Measurements from ENCODE around the gene HAPSTR1.

HAPSTR1 gene

GRCh38 chr16:9095656-9096397 is 4.4 kb downstream of the HAPSTR1 start:
- no peak for DNase-seq (ENCODE audit: insufficient read length, low spot score)
- FAIRE-seq, result no peak

GRCh38 chr16:9096416-9096952 is 5.0 kb downstream of the HAPSTR1 start:
- FAIRE-seq (peak; percentile 35), DNase-seq (ENCODE audit: insufficient read length, low spot score) (no peak)

- DNase-seq (ENCODE audit: insufficient read length, low spot score), result no peak
Observed at GRCh38 chr16:9097266-9098219, 6.1 kb downstream of the HAPSTR1 start.

GRCh38 chr16:9098377-9099090 is 7.1 kb downstream of the HAPSTR1 start:
- no peak for DNase-seq (ENCODE audit: insufficient read length, low spot score)
- FAIRE-seq, result no peak

More at GRCh38 chr16:9097266-9098219, 6.1 kb downstream of the HAPSTR1 start:
- no peak for FAIRE-seq

GRCh38 chr16:9099131-9099625 is 7.7 kb downstream of the HAPSTR1 start:
- FAIRE-seq, result no peak
- no peak for DNase-seq (ENCODE audit: insufficient read length, low spot score)

- FAIRE-seq (no peak), DNase-seq (ENCODE audit: insufficient read length, low spot score) (no peak)
Observed at GRCh38 chr16:9102379-9102778, 10.9 kb downstream of the HAPSTR1 start.

- FAIRE-seq, result no peak
Observed at GRCh38 chr16:9102943-9103342, 11.5 kb downstream of the HAPSTR1 start.

GRCh38 chr16:9103546-9103945 is 12.1 kb downstream of the HAPSTR1 start:
- FAIRE-seq (no peak), DNase-seq (ENCODE audit: insufficient read length, low spot score) (no peak)

More at GRCh38 chr16:9102943-9103342, 11.5 kb downstream of the HAPSTR1 start:
- DNase-seq (ENCODE audit: insufficient read length, low spot score), result no peak

- no peak for FAIRE-seq
Observed at GRCh38 chr16:9105189-9105588, 13.7 kb downstream of the HAPSTR1 start.

GRCh38 chr16:9107025-9107970 is 15.9 kb downstream of the HAPSTR1 start:
- DNase-seq (ENCODE audit: insufficient read length, low spot score), result no peak

More at GRCh38 chr16:9105189-9105588, 13.7 kb downstream of the HAPSTR1 start:
- no peak for DNase-seq (ENCODE audit: insufficient read length, low spot score)

GRCh38 chr16:9109255-9109654 is 17.8 kb downstream of the HAPSTR1 start:
- FAIRE-seq, result no peak
- DNase-seq (ENCODE audit: insufficient read length, low spot score), result no peak

More at GRCh38 chr16:9107025-9107970, 15.9 kb downstream of the HAPSTR1 start:
- no peak for FAIRE-seq

GRCh38 chr16:9112166-9112843 is 20.9 kb downstream of the HAPSTR1 start:
- DNase-seq (ENCODE audit: insufficient read length, low spot score) (no peak), FAIRE-seq (no peak)

GRCh38 chr16:9112844-9113186 is 21.4 kb downstream of the HAPSTR1 start:
- no peak for FAIRE-seq
- no peak for DNase-seq (ENCODE audit: insufficient read length, low spot score)

GRCh38 chr16:9113707-9114106 is 22.3 kb downstream of the HAPSTR1 start:
- DNase-seq (ENCODE audit: insufficient read length, low spot score), result no peak
- FAIRE-seq, result no peak

GRCh38 chr16:9114112-9114511 is 22.7 kb downstream of the HAPSTR1 start:
- FAIRE-seq, result no peak
- no peak for DNase-seq (ENCODE audit: insufficient read length, low spot score)

GRCh38 chr16:9114842-9115241 is 23.4 kb downstream of the HAPSTR1 start:
- no peak for FAIRE-seq
- no peak for DNase-seq (ENCODE audit: insufficient read length, low spot score)

GRCh38 chr16:9115277-9115676 is 23.8 kb downstream of the HAPSTR1 start:
- FAIRE-seq (no peak), DNase-seq (ENCODE audit: insufficient read length, low spot score) (no peak)

- no peak for DNase-seq (ENCODE audit: insufficient read length, low spot score)
- no peak for FAIRE-seq
Observed at GRCh38 chr16:9116141-9116540, 24.7 kb downstream of the HAPSTR1 start.

- DNase-seq (ENCODE audit: insufficient read length, low spot score) (no peak), FAIRE-seq (no peak)
Observed at GRCh38 chr16:9118170-9118569, 26.7 kb downstream of the HAPSTR1 start.

All from GM19239 (cell line).